Neural progenitor cell (in vitro differentiated cells): ENCODE results near the gene CCNYL1.

Experiments
- CTCF ChIP-seq: fragments of 200-600 bp; sonication (generic); IDR thresholded peaks from 2 replicates; pipeline ENCODE4 v1.5.1; 2017; ENCODE audit warnings: antibody characterized with exemption, mild to moderate bottlenecking
- EZH2 ChIP-seq: fragments of 200-600 bp; sonication (generic); IDR thresholded peaks from 2 replicates; pipeline ENCODE4 v1.6.1; 2017; ENCODE audit warnings: antibody characterized with exemption, mild to moderate bottlenecking, moderate library complexity
- EZH2phosphoT487 ChIP-seq: fragments of 200-600 bp; sonication (generic); IDR thresholded peaks from 2 replicates; pipeline ENCODE4 v1.6.1; 2017; ENCODE audit warnings: antibody characterized with exemption

DNA sequence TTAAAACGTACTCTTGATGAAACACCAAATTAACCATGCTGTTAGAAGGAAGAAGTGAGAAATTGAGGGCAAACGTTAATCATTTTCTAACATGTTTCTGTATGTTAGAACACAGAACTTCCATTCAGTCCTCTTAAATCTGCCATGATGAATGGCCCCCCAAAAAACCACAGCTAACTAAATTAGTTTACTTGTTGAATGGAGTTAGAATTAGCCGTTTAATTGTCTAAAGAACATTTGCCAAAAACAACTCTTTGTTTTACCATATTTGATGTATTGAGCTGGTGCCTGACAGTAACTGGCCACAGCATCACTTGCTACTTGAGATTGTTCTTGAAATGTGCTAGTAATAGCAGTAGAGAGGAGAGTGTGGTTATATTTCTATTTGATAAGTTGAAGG is 12.7 kb downstream of the CCNYL1 start:
- TF ChIP-seq CTCF, result no peak
- no peak for TF ChIP-seq EZH2
- no peak for TF ChIP-seq EZH2phosphoT487
